B cell (primary cell): ENCODE measurements around the gene NPEPL1. TPM values are rescaled to one million over a fixed set of nuclear protein-coding genes. Genes with fewer than 3 reads are reported as not detected.

Source experiments
- ATAC-seq: fragments of 200-7000 bp; cut with Tn5 transposase; one replicate; pipeline ENCODE4 v1.10.0; 2021; ENCODE audit warnings: low read depth, mild to moderate bottlenecking, moderate number of reproducible peaks, moderate library complexity
- CTCF ChIA-PET: fragments of 350-600 bp; sonication (Branson Sonifier 250); formaldehyde crosslinking; loops from one replicate; lab custom pipeline; 2021; ENCODE audit warnings: antibody characterized with exemption, inconsistent platforms; lab: Charles Lee
- POLR2A ChIA-PET: fragments of 350-600 bp; sonication (Branson Sonifier 250); formaldehyde crosslinking; loops from one replicate; lab custom pipeline; 2021; ENCODE audit warnings: antibody characterized with exemption; lab: Charles Lee
- DNase-seq: peaks from one replicate; pipeline ENCODE4 v3.0.0; 2013
- H2AFZ ChIP-seq: 2 replicates; pipeline ENCODE4 v1.6.1; 2012; ENCODE audit warnings: mild to moderate bottlenecking, low read depth, low read length; ENCODE audit not compliant: insufficient read depth, poor library complexity, severe bottlenecking
- H3K27ac ChIP-seq, 2 donors: 1 replicate in 1 of 2; 2 replicates in 1 of 2; pipeline ENCODE4 v1.5.1; 2012 to 2013; ENCODE audit warnings: low read length in 2 of 2, mild to moderate bottlenecking in 2 of 2, moderate library complexity in 1 of 2
- H3K27me3 ChIP-seq, 4 experiments: fragments of 200-600 bp in 1 of 4; sonication (generic) in 1 of 4; replicated peaks in 1 of 4; 1 replicate in 2 of 4; 2 replicates in 2 of 4; pipeline versions ENCODE4 v1.6.1 to v1.7.0; 2013 to 2016; ENCODE audit warnings: low read length in 3 of 4, mild to moderate bottlenecking in 2 of 4, mixed read lengths in 1 of 4, moderate library complexity in 1 of 4; ENCODE audit not compliant: insufficient read depth in 4 of 4, control insufficient read depth in 3 of 4; ENCODE audit errors: control extremely low read depth in 1 of 4
- H3K36me3 ChIP-seq, 2 experiments: replicated peaks in 1 of 2; 1 replicate in 1 of 2; 2 replicates in 1 of 2; pipeline versions ENCODE4 v1.6.1 to v1.7.1; 2013; ENCODE audit warnings: low read length in 1 of 2; ENCODE audit not compliant: insufficient read depth in 2 of 2, control insufficient read depth in 1 of 2; ENCODE audit errors: control extremely low read depth in 1 of 2, extremely low read depth in 1 of 2
- H3K4me1 ChIP-seq, 2 donors: fragments of 200-600 bp in 1 of 2; sonication (generic) in 1 of 2; 1 replicate in 1 of 2; 2 replicates in 1 of 2; pipeline versions ENCODE4 v1.5.1 to v1.6.1; 2013 to 2017; ENCODE audit warnings: low read length in 2 of 2; ENCODE audit not compliant: control insufficient read depth in 2 of 2, insufficient read depth in 2 of 2
- H3K4me2 ChIP-seq: replicated peaks from 2 replicates; pipeline ENCODE3; 2012; ENCODE audit warnings: mild to moderate bottlenecking, low read depth, low read length; ENCODE audit not compliant: poor library complexity, severe bottlenecking
- H3K4me3 ChIP-seq, 5 experiments: fragments of 200-600 bp in 1 of 5; sonication (generic) in 1 of 5; 1 replicate in 3 of 5; 2 replicates in 2 of 5; pipeline versions ENCODE4 v1.5.1 to v1.7.0; 2011 to 2016; ENCODE audit warnings: low read length in 4 of 5, mild to moderate bottlenecking in 4 of 5, low read depth in 2 of 5, control low read depth in 1 of 5, moderate library complexity in 1 of 5; ENCODE audit not compliant: insufficient read depth in 1 of 5; ENCODE audit errors: control extremely low read depth in 1 of 5, extremely low read depth in 1 of 5
- H3K79me2 ChIP-seq: fragments of 200-600 bp; sonication (generic); one replicate; pipeline ENCODE4 v1.6.0; 2016; ENCODE audit warnings: low read length; ENCODE audit not compliant: control insufficient read depth, insufficient read depth
- H3K9ac ChIP-seq: fragments of 200-600 bp; sonication (generic); 2 replicates; pipeline ENCODE4 v1.6.1; 2017; ENCODE audit warnings: mild to moderate bottlenecking, low read length, moderate library complexity
- H3K9me3 ChIP-seq, 3 donors: one replicate each; pipeline versions ENCODE4 v1.6.1 to v1.7.1; 2013; ENCODE audit warnings: low read length in 2 of 3; ENCODE audit not compliant: control insufficient read depth in 2 of 3, insufficient read depth in 1 of 3; ENCODE audit errors: control extremely low read depth in 1 of 3
- H4K20me1 ChIP-seq: 2 replicates; pipeline ENCODE4 v1.6.0; 2012; ENCODE audit warnings: mild to moderate bottlenecking, low read length; ENCODE audit not compliant: insufficient read depth, control insufficient read depth, poor library complexity, severe bottlenecking
- H3K27ac Mint-ChIP-seq: one replicate; pipeline ENCODE4 v1.8.0; 2021; ENCODE audit warnings: mixed read lengths
- H3K27me3 Mint-ChIP-seq: one replicate; pipeline ENCODE4 v1.8.0; 2021; ENCODE audit warnings: mixed read lengths
- H3K4me1 Mint-ChIP-seq: one replicate; pipeline ENCODE4 v1.8.0; 2021; ENCODE audit warnings: mixed read lengths
- H3K4me3 Mint-ChIP-seq: one replicate; pipeline ENCODE4 v1.8.0; 2021; ENCODE audit warnings: mixed read lengths
- H3K9me3 Mint-ChIP-seq: one replicate; pipeline ENCODE4 v1.8.0; 2022; ENCODE audit warnings: mixed read lengths; ENCODE audit not compliant: insufficient read depth
- CTCF ChIP-seq: fragments of 200-600 bp; IDR thresholded peaks from one replicate; pipeline ENCODE4 v1.8.0; 2022; ENCODE audit warnings: antibody characterized with exemption, mild to moderate bottlenecking
- EZH2 ChIP-seq: IDR thresholded peaks from 2 replicates; pipeline ENCODE4 v1.6.1; 2012; ENCODE audit warnings: borderline replicate concordance, low read depth, mild to moderate bottlenecking, moderate library complexity, low read length; ENCODE audit not compliant: insufficient read depth, poor library complexity, severe bottlenecking
- WGBS: methylation state at CpG from one replicate; pipeline ENCODE4 v1.1.5; 2013; ENCODE audit warnings: missing lambda C conversion rate; ENCODE audit not compliant: insufficient coverage; 5-methylcytosine and 5-hydroxymethylcytosine counted together
- intact Hi-C: fragments of 100-400 bp; cut with micrococcal nuclease; formaldehyde crosslinking; loops from one replicate; pipeline ENCODE4 v1.10.0; 2022
- polyA plus RNA-seq: library from polyadenylated mRNA; depleted of rRNA; stranded (reverse); fragments of >200 nt; gene quantifications from 2 replicates; pipeline ENCODE4 v1.2.3, GENCODE V29; 2012
- total RNA-seq, 2 donors: library from RNA; stranded (reverse); fragments of 120-200 nt in 1 of 2; gene quantifications; 1 replicate in 1 of 2; 2 replicates in 1 of 2; pipeline versions ENCODE4 v1.2.3 to v1.2.4, GENCODE V29; 2013 to 2022

NPEPL1 gene
- total and polyA plus RNA-seq, 2 donors (not counting 1 experiment from before 2014, with no cell fraction given): 34.3 to 45.1 TPM

GRCh38 chr20:58697867-58698703, 5.5 kb downstream of the NPEPL1 start:
- Histone ChIP-seq H3K9me3 (no peaks in the 10 kb centered on the region), H3K36me3 (peaks cover 0 to 13% of the 10 kb centered on the region in 2 experiments), H2AFZ (no peak overlapping the region), H3K79me2 (peaks cover 2% of the 10 kb centered on the region), H3K4me3 (no peak overlapping the region), H3K27me3 (no peaks in the 10 kb centered on the region), H4K20me1 (no peaks in the 10 kb centered on the region), H3K27ac (no peak overlapping the region), H3K4me2 (no peak overlapping the region), H3K9ac (no peak overlapping the region), H3K4me1 (peaks cover 8% of the 10 kb centered on the region in 2 donors)
- 97% methylated on average over 12 of the region's 15 CpGs for WGBS
- ATAC-seq (no peak), DNase-seq (no peak)
- no peaks in the 10 kb centered on the region for H3K9me3 Mint-ChIP-seq
- POLR2A ChIA-PET: no interaction called here
- no peak overlapping the region for H3K27ac Mint-ChIP-seq
- intact Hi-C loops: no loop called here
- TF ChIP-seq EZH2 (no peak), CTCF (no peak)
- H3K4me3 Mint-ChIP-seq: no peak overlapping the region
- CTCF ChIA-PET: no interaction called here
- H3K27me3 Mint-ChIP-seq: no peaks in the 10 kb centered on the region
- H3K4me1 Mint-ChIP-seq: peaks cover 8% of the 10 kb centered on the region
